Astrocyte (in vitro differentiated cells and primary cell): ENCODE data around the gene OR1E2. TPM values are rescaled to one million over a fixed set of nuclear protein-coding genes. Genes with fewer than 3 reads are reported as not detected.

Experiments
- DNase-seq: peaks from one replicate; pipeline ENCODE4 v3.0.0-alpha.2; 2010; ENCODE audit warnings: low read depth
- FAIRE-seq: peaks from 2 replicates; lab custom pipeline; 2011; peaks lifted over from hg19 to GRCh38; lab: Jason Lieb, UNC
- H2AFZ ChIP-seq: 2 replicates; pipeline ENCODE4 v1.6.0; 2012; ENCODE audit warnings: low read depth, low read length, inconsistent platforms
- H3K27ac ChIP-seq: 2 replicates; pipeline ENCODE4 v1.5.1; 2011; ENCODE audit warnings: low read depth, low read length, inconsistent platforms
- H3K27me3 ChIP-seq: 2 replicates; pipeline ENCODE4 v1.6.0; 2011; ENCODE audit warnings: low read length, inconsistent platforms; ENCODE audit not compliant: insufficient read depth
- H3K36me3 ChIP-seq: 2 replicates; pipeline ENCODE4 v1.5.1; 2011; ENCODE audit warnings: low read length, inconsistent platforms; ENCODE audit not compliant: insufficient read depth
- H3K4me1 ChIP-seq: 2 replicates; pipeline ENCODE4 v1.5.1; 2011; ENCODE audit warnings: low read length, inconsistent platforms; ENCODE audit not compliant: insufficient read depth
- H3K4me2 ChIP-seq: 2 replicates; pipeline ENCODE4 v1.6.0; 2012; ENCODE audit warnings: low read length, inconsistent platforms
- H3K4me3 ChIP-seq: 2 replicates; pipeline ENCODE4 v1.5.1; 2011; ENCODE audit warnings: low read depth, mild to moderate bottlenecking, low read length, inconsistent platforms; ENCODE audit not compliant: insufficient read depth
- H3K79me2 ChIP-seq: 2 replicates; pipeline ENCODE4 v1.6.0; 2012; ENCODE audit warnings: mild to moderate bottlenecking, low read length, inconsistent platforms; ENCODE audit not compliant: insufficient read depth
- H3K9ac ChIP-seq: 2 replicates; pipeline ENCODE4 v1.6.0; 2012; ENCODE audit warnings: mild to moderate bottlenecking, low read length, inconsistent platforms
- H3K9me3 ChIP-seq: 2 replicates; pipeline ENCODE4 v1.5.1; 2012; ENCODE audit warnings: low read depth, mild to moderate bottlenecking, low read length, inconsistent platforms; ENCODE audit not compliant: insufficient read depth
- H4K20me1 ChIP-seq: 2 replicates; pipeline ENCODE4 v1.6.0; 2012; ENCODE audit warnings: low read length, inconsistent platforms; ENCODE audit not compliant: insufficient read depth
- H3K27ac Mint-ChIP-seq: one replicate; pipeline ENCODE4 v1.8.0; 2021; ENCODE audit warnings: mild to moderate bottlenecking, mixed read lengths; ENCODE audit not compliant: unreplicated experiment
- H3K27me3 Mint-ChIP-seq: one replicate; pipeline ENCODE4 v1.8.0; 2021; ENCODE audit warnings: low read depth, mixed read lengths; ENCODE audit not compliant: unreplicated experiment
- H3K36me3 Mint-ChIP-seq: one replicate; pipeline ENCODE4 v1.8.0; 2021; ENCODE audit warnings: low read depth, mixed read lengths; ENCODE audit not compliant: unreplicated experiment
- H3K4me1 Mint-ChIP-seq: one replicate; pipeline ENCODE4 v1.8.0; 2021; ENCODE audit warnings: low read depth, mixed read lengths; ENCODE audit not compliant: unreplicated experiment
- H3K4me3 Mint-ChIP-seq: one replicate; pipeline ENCODE4 v1.8.0; 2021; ENCODE audit warnings: mild to moderate bottlenecking, moderate library complexity, mixed read lengths; ENCODE audit not compliant: unreplicated experiment
- H3K9me3 Mint-ChIP-seq: one replicate; pipeline ENCODE4 v1.8.0; 2021; ENCODE audit warnings: mild to moderate bottlenecking, mixed read lengths; ENCODE audit not compliant: unreplicated experiment
- CTCF ChIP-seq: IDR thresholded peaks from 2 replicates; pipeline ENCODE4 v1.5.1; 2011; ENCODE audit warnings: low read depth, mild to moderate bottlenecking, inconsistent platforms, low read length, moderate library complexity; ENCODE audit not compliant: insufficient read depth
- EZH2 ChIP-seq: IDR thresholded peaks from 2 replicates; pipeline ENCODE4 v1.6.1; 2012; ENCODE audit warnings: mild to moderate bottlenecking, low read length, inconsistent platforms; ENCODE audit not compliant: insufficient read depth
- total RNA-seq: library from RNA; stranded (reverse); gene quantifications from 2 replicates; pipeline ENCODE4 v1.2.1, GENCODE V29; 2021

OR1E2 gene
- total RNA-seq, 1 donor from 2014 or later, result not detected

DNA sequence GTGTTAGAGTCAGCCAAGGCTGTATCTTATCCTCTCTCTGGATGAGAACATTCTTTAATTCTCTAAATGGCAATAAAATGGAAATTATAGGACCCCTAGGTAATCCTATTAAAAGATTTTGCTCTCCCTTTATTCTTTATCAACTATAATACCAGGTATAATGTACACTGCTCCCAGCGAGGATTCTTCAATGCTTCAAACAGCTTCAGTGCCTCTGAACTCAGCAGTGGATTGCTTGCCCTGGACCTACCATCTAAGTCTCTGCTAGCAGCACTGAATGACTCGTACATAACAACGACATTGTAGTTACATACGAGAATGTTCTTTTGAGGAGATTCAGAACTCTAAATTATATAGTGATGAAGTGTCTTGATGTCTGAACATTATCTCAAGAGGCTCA lies 43.9 kb downstream of the OR1E2 start:
- Histone ChIP-seq H3K4me2 (no peak overlapping the region), H3K9ac (no peak overlapping the region), H3K4me1 (no peaks in the 10 kb centered on the region), H2AFZ (no peak overlapping the region), H3K4me3 (no peak overlapping the region), H3K27ac (no peak overlapping the region), H4K20me1 (no peaks in the 10 kb centered on the region), H3K9me3 (no peaks in the 10 kb centered on the region), H3K36me3 (no peaks in the 10 kb centered on the region), H3K27me3 (no peaks in the 10 kb centered on the region), H3K79me2 (no peaks in the 10 kb centered on the region)
- DNase-seq, result no peak
- no peak for TF ChIP-seq CTCF
- TF ChIP-seq EZH2, result no peak
- Mint-ChIP-seq H3K4me1 (no peaks in the 10 kb centered on the region), H3K36me3 (no peaks in the 10 kb centered on the region), H3K27me3 (peaks cover 11% of the 10 kb centered on the region), H3K27ac (no peak overlapping the region), H3K4me3 (no peak overlapping the region), H3K9me3 (peaks cover 5% of the 10 kb centered on the region)
- no peak for FAIRE-seq

GRCh38 chr17:3385869-3386816 lies 47.5 kb downstream of the OR1E2 start, which contains the start of gene OR3A2:
TSS of gene OR3A2 (minus strand) at chr17:3386308.
- peaks cover 32% of the 10 kb centered on the region for H3K27me3 Mint-ChIP-seq
- Histone ChIP-seq H3K9ac (no peak within 1 kb of the TSS), H3K9me3 (no peaks in the 10 kb centered on the region), H3K79me2 (no peaks in the 10 kb centered on the region), H3K27ac (no peak within 1 kb of the TSS), H3K36me3 (no peaks in the 10 kb centered on the region), H4K20me1 (no peaks in the 10 kb centered on the region), H3K4me2 (no peak within 1 kb of the TSS), H3K4me3 (no peak within 1 kb of the TSS), H2AFZ (no peak within 1 kb of the TSS), H3K27me3 (no peaks in the 10 kb centered on the region), H3K4me1 (no peaks in the 10 kb centered on the region)
- H3K4me1 Mint-ChIP-seq, result no peaks in the 10 kb centered on the region
- H3K9me3 Mint-ChIP-seq, result peaks cover 5% of the 10 kb centered on the region
- no peak for TF ChIP-seq EZH2
- no peak for TF ChIP-seq CTCF
- FAIRE-seq (no peak), DNase-seq (no peak)
- no peaks in the 10 kb centered on the region for H3K36me3 Mint-ChIP-seq
- no peak within 1 kb of the TSS for H3K27ac Mint-ChIP-seq
- no peak within 1 kb of the TSS for H3K4me3 Mint-ChIP-seq

Other genes starting within 250 kb of the OR1E2 start
- not detected in 2 replicates for gene OR1A2, start 236.3 kb downstream of the OR1E2 start, total RNA-seq
- not detected in 2 replicates for gene OR1A1, start 226.2 kb downstream of the OR1E2 start, total RNA-seq
- gene OR3A1, start 135.5 kb downstream of the OR1E2 start, total RNA-seq, result not detected in 2 replicates
- gene OR3A2, start 47.5 kb downstream of the OR1E2 start, total RNA-seq, result not detected in 2 replicates
- gene OR1E1, start 35.4 kb downstream of the OR1E2 start, total RNA-seq, result not detected in 2 replicates
- gene OR3A3, start 22.5 kb downstream of the OR1E2 start, total RNA-seq, result not detected in 2 replicates
- gene SPATA22, start 38.0 kb upstream of the OR1E2 start, total RNA-seq, result not detected in 2 replicates
- gene ASPA, start 42.2 kb upstream of the OR1E2 start, total RNA-seq, result not detected in 2 replicates
- gene TRPV3, start 124.0 kb upstream of the OR1E2 start, total RNA-seq, result 0.16 and 0.22 TPM in 2 replicates
- 4.3 and 5.2 TPM in 2 replicates for gene TRPV1, start 175.6 kb upstream of the OR1E2 start, total RNA-seq
- 6.8 and 7.8 TPM in 2 replicates for gene SHPK, start 202.4 kb upstream of the OR1E2 start, total RNA-seq
- 5.8 and 6.5 TPM in 2 replicates for gene CTNS, start 202.9 kb upstream of the OR1E2 start, total RNA-seq
- 193 and 194 TPM in 2 replicates for gene TAX1BP3, start 234.7 kb upstream of the OR1E2 start, total RNA-seq
- gene EMC6, start 235.0 kb upstream of the OR1E2 start, total RNA-seq, result 49.7 and 52.2 TPM in 2 replicates